SK-N-SH (cell line): ENCODE results near the gene FRMD3. TPM values are rescaled to one million over a fixed set of nuclear protein-coding genes. Genes with fewer than 3 reads are reported as not detected.

Experiments
- CTCF ChIA-PET: fragments of 300-600, 350-600 bp; formaldehyde crosslinking; extraction: SDS; loops from one replicate; lab custom pipeline; 2021; lab: Yijun Ruan, JAX
- POLR2A ChIA-PET: fragments of 350-600 bp; sonication (Branson Sonifier 250); formaldehyde crosslinking; extraction: SDS; loops from one replicate; lab custom pipeline; 2020; ENCODE audit warnings: antibody characterized with exemption, inconsistent platforms; lab: Yijun Ruan, JAX
- DNase-seq: peaks from one replicate; pipeline ENCODE4 v3.0.0; 2012
- H2AFZ ChIP-seq: fragments of 200-600 bp; sonication (generic); 2 replicates; pipeline ENCODE4 v1.8.1; 2016; ENCODE audit warnings: antibody characterized with exemption, mild to moderate bottlenecking, low read depth
- H3F3A ChIP-seq: fragments of 200-600 bp; sonication (generic); replicated peaks from 2 replicates; pipeline ENCODE3; 2016; ENCODE audit warnings: antibody characterized with exemption, mild to moderate bottlenecking; ENCODE audit not compliant: insufficient read depth
- H3K27ac ChIP-seq, 2 experiments: fragments of 200-500 bp in 1 of 2; fragments of 200-600 bp in 1 of 2; sonication (Bioruptor generic) in 1 of 2; sonication (generic), shearing (Covaris generic) in 1 of 2; 2 replicates each; pipeline versions ENCODE4 v1.5.1 to v1.6.1; 2014 to 2016; ENCODE audit warnings: low read depth in 2 of 2, inconsistent platforms in 1 of 2, low read length in 1 of 2, mild to moderate bottlenecking in 1 of 2, mixed read lengths in 1 of 2
- H3K27me3 ChIP-seq: fragments of 200-600 bp; sonication (generic), shearing (Covaris generic); 2 replicates; pipeline ENCODE4 v1.6.1; 2016; ENCODE audit warnings: mixed run types; ENCODE audit not compliant: insufficient read depth
- H3K36me3 ChIP-seq, 2 experiments: fragments of 200-500 bp in 1 of 2; fragments of 200-600 bp in 1 of 2; sonication (Bioruptor generic) in 1 of 2; sonication (generic) in 1 of 2; replicated peaks in 1 of 2; 2 replicates each; pipeline versions ENCODE3 to v1.5.1; 2014 to 2016; ENCODE audit warnings: low read length in 1 of 2, mild to moderate bottlenecking in 1 of 2; ENCODE audit not compliant: insufficient read depth in 2 of 2, control insufficient read depth in 1 of 2
- H3K4me1 ChIP-seq, 2 experiments: fragments of 200-500 bp in 1 of 2; fragments of 200-600 bp in 1 of 2; sonication (Bioruptor generic) in 1 of 2; sonication (generic), shearing (Covaris generic) in 1 of 2; 2 replicates each; pipeline versions ENCODE4 v1.5.1 to v1.6.1; 2014 to 2016; ENCODE audit warnings: low read depth in 1 of 2, low read length in 1 of 2, mixed run types in 1 of 2; ENCODE audit not compliant: insufficient read depth in 2 of 2, control insufficient read depth in 1 of 2
- H3K4me2 ChIP-seq: fragments of 200-600 bp; sonication (generic), shearing (Covaris generic); 2 replicates; pipeline ENCODE4 v1.6.1; 2017; ENCODE audit warnings: mixed run types
- H3K4me3 ChIP-seq, 2 experiments: fragments of 200-500 bp in 1 of 2; fragments of 200-600 bp in 1 of 2; sonication (Bioruptor generic) in 1 of 2; sonication (generic), shearing (Covaris generic) in 1 of 2; 2 replicates each; pipeline versions ENCODE4 v1.5.1 to v1.8.1; 2014 to 2016; ENCODE audit warnings: low read depth in 2 of 2, inconsistent platforms in 1 of 2, low read length in 1 of 2, mild to moderate bottlenecking in 1 of 2, mixed read lengths in 1 of 2, moderate library complexity in 1 of 2
- H3K79me2 ChIP-seq: fragments of 200-600 bp; sonication (generic); 2 replicates; pipeline ENCODE4 v1.8.1; 2017; ENCODE audit warnings: mild to moderate bottlenecking; ENCODE audit not compliant: insufficient read depth
- H3K9ac ChIP-seq: fragments of 200-600 bp; sonication (generic); 2 replicates; pipeline ENCODE4 v1.6.1; 2017; ENCODE audit warnings: mixed run types
- H3K9me2 ChIP-seq: fragments of 200-600 bp; sonication (generic); 2 replicates; pipeline ENCODE4 v1.6.1; 2017; ENCODE audit warnings: mixed run types
- H3K9me3 ChIP-seq: fragments of 200-600 bp; sonication (generic); 2 replicates; pipeline ENCODE4 v1.6.1; 2017; ENCODE audit warnings: mixed run types, mild to moderate bottlenecking, moderate library complexity
- H4K20me1 ChIP-seq: fragments of 200-600 bp; sonication (generic); 2 replicates; pipeline ENCODE4 v1.6.1; 2017; ENCODE audit warnings: mild to moderate bottlenecking, mixed run types; ENCODE audit not compliant: insufficient read depth
- CHD2 ChIP-seq: fragments of 150-350 bp; IDR thresholded peaks from 2 replicates; pipeline ENCODE4 v1.6.1; 2018; ENCODE audit warnings: low read length; ENCODE audit not compliant: partially characterized antibody
- ELF1 ChIP-seq: IDR thresholded peaks from 2 replicates; pipeline ENCODE4 v1.4.0; 2012
- FOXM1 ChIP-seq: IDR thresholded peaks from 2 replicates; pipeline ENCODE4 v1.4.0; 2012; ENCODE audit warnings: low read depth, mild to moderate bottlenecking
- RAD21 ChIP-seq: IDR thresholded peaks from 2 replicates; pipeline ENCODE4 v1.6.1; 2012; ENCODE audit warnings: mild to moderate bottlenecking, low read length
- REST ChIP-seq: IDR thresholded peaks from 2 replicates; pipeline ENCODE4 v1.6.1; 2012; ENCODE audit warnings: mild to moderate bottlenecking, low read depth, low read length, moderate library complexity
- SIN3A ChIP-seq: IDR thresholded peaks from 2 replicates; pipeline ENCODE4 v1.6.1; 2012; ENCODE audit warnings: low read depth, mild to moderate bottlenecking, low read length, moderate library complexity, borderline replicate concordance
- WGBS: methylation state at CpG from one replicate; pipeline ENCODE4 v1.1.6; 2017; ENCODE audit warnings: low lambda C conversion rate; 5-methylcytosine and 5-hydroxymethylcytosine counted together
- polyA plus RNA-seq, 3 experiments: library from polyadenylated mRNA; depleted of rRNA; stranded (reverse); fragments of >200 nt; gene quantifications; 2 replicates each; pipeline ENCODE4 v1.2.3, GENCODE V29; 2012
- TF ChIP-seq, protein P1 (sequence below): IDR thresholded peaks from 2 replicates; pipeline ENCODE4 v1.4.0; 2012; ENCODE audit warnings: low read depth, borderline replicate concordance

The FRMD3 gene
- polyA plus RNA-seq, 1 of the 3 experiments (the other 2 are of a cell fraction) = 0.89 TPM

GRCh38 chr9:83451308-83451707, 86.9 kb downstream of the FRMD3 start:
- Histone ChIP-seq H3K9me3 (no peaks in the 10 kb centered on the region), H3F3A (no peaks in the 10 kb centered on the region), H3K9ac (no peak overlapping the region), H3K36me3 (no peaks in the 10 kb centered on the region), H3K4me2 (no peak overlapping the region), H3K79me2 (peaks cover 31% of the 10 kb centered on the region), H3K27ac (peak overlapping the region in 1 of 2 experiments; percentile 40; a peak in 2 of 4 replicates), H3K27me3 (no peaks in the 10 kb centered on the region), H3K4me3 (no peak overlapping the region), H3K4me1 (peaks cover 0 to 35% of the 10 kb centered on the region in 2 experiments; a peak in 2 of 4 replicates), H3K9me2 (no peaks in the 10 kb centered on the region), H4K20me1 (no peaks in the 10 kb centered on the region), H2AFZ (no peak overlapping the region)
- 53% methylated on average over 4 of the region's 4 CpGs for WGBS
- TF ChIP-seq ELF1 (no peak), REST (no peak)
- peak; percentile 32 for DNase-seq
- CTCF ChIA-PET = interaction anchor here (0.8 to 1.9 kb wide), 3 partner anchors 19 to 93 kb away, joined by 4 to 5 read pairs (median 4); no protein-coding TSS in a partner anchor
- POLR2A ChIA-PET = no interaction called here

DNA sequence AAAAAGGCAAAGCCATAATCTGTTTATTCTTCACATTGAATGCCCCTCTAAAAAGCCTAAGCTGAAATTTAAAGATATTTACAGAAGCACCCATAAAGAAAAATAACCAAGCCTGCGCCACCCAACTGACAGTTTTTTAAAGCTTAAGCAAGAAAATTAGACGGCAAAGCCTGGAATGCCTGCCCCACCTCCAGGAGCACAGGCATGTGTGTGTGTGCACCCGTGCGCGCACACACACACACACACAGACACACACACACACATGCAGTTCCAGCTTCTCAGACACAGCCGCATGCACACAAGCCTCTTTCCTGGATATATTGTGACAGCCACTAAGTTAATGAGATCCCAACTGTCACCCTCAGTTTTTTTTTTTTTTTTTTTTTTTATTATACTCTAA, 88.2 kb downstream of the FRMD3 start:
- Histone ChIP-seq H3K4me1 (peaks cover 0 to 35% of the 10 kb centered on the region in 2 experiments; a peak in 2 of 4 replicates), H3K36me3 (no peaks in the 10 kb centered on the region), H3K27ac (peak overlapping the region in 1 of 2 experiments; percentile 97; a peak in 2 of 4 replicates), H3K4me3 (no peak overlapping the region), H4K20me1 (no peaks in the 10 kb centered on the region), H3K9me3 (no peaks in the 10 kb centered on the region), H2AFZ (no peak overlapping the region), H3K9me2 (no peaks in the 10 kb centered on the region), H3K9ac (no peak overlapping the region), H3F3A (no peaks in the 10 kb centered on the region), H3K79me2 (peaks cover 25% of the 10 kb centered on the region), H3K27me3 (no peaks in the 10 kb centered on the region), H3K4me2 (no peak overlapping the region)
- TF ChIP-seq FOXM1 (no peak), RAD21 (no peak), SIN3A (no peak), CHD2 (no peak)
- TF ChIP-seq, protein P1, sequence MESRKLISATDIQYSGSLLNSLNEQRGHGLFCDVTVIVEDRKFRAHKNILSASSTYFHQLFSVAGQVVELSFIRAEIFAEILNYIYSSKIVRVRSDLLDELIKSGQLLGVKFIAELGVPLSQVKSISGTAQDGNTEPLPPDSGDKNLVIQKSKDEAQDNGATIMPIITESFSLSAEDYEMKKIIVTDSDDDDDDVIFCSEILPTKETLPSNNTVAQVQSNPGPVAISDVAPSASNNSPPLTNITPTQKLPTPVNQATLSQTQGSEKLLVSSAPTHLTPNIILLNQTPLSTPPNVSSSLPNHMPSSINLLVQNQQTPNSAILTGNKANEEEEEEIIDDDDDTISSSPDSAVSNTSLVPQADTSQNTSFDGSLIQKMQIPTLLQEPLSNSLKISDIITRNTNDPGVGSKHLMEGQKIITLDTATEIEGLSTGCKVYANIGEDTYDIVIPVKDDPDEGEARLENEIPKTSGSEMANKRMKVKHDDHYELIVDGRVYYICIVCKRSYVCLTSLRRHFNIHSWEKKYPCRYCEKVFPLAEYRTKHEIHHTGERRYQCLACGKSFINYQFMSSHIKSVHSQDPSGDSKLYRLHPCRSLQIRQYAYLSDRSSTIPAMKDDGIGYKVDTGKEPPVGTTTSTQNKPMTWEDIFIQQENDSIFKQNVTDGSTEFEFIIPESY = no peak
- POLR2A ChIA-PET = no interaction called here
- WGBS = 95% methylated on average over 6 of the region's 6 CpGs
- no peak for DNase-seq
- CTCF ChIA-PET = interaction anchor here (1.0 to 2.6 kb wide), 6 partner anchors 8 to 116 kb away, joined by 3 to 16 read pairs (median 4); partner anchors contain the start of gene FRMD3
